Right forelimb (tissue), 1 donor: ENCODE results near the gene ATP5IF1.

Experiments used
- DNase-seq: peaks from one replicate; pipeline ENCODE4 v3.0.0-alpha.2; 2018

Gene ATP5IF1

GRCh38 chr1:28239004-28239403, 3.1 kb downstream of the ATP5IF1 start:
- DNase-seq: no peak

- no peak for DNase-seq
These were observed 4.1 kb downstream of the ATP5IF1 start for GRCh38 chr1:28240024-28240423.

DNA sequence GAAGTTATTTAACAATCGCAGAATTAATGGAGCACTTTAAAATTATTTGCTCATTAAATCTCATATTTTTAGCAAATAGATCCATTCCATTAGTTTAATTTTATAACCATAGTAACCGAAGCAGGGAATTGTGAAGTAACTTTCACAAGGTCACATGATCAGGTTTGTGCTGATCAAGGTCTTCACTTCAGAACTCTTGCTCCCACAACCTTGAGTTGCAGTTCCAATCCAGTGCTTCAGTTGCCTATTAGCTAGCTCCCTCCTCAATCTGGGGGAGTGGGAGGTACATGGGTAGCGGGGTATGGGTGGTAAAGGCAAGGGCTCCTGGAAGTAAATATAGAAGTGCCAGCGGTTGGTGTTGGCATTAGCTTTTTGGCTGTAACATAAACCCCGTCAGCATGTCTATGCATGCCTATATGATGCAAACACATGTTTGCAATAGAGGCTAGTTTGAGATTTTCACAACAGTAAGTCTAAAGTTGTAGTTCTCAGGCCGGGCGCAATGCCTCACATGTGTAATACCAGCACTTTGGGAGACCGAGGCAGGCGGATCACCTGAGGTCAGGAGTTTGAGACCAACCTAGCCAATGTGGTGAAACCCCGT, 5.8 kb downstream of the ATP5IF1 start:
- no peak for DNase-seq

GRCh38 chr1:28243685-28244311, 7.9 kb downstream of the ATP5IF1 start:
- no peak for DNase-seq

GRCh38 chr1:28244549-28245251, 8.8 kb downstream of the ATP5IF1 start:
- no peak for DNase-seq

DNA sequence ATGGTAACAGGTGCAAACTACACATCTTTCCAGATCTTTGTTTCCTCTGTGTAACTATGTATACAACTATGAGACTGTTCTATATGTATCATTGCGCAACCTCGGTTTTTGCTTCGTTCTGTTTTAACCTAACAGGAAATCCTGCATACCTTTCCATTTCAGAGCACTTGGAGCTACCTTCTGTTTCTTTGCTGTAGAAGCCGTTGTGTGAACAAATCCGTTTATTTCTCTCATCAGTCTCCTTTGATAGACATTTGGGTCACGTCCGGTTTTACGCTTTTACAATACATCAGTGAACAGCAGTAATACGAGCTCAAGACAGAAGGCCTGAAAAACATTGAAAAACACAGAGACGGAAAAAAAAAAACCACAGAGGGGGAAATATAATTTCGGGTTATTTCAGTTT, 10.5 kb downstream of the ATP5IF1 start:
- no peak for DNase-seq

DNA sequence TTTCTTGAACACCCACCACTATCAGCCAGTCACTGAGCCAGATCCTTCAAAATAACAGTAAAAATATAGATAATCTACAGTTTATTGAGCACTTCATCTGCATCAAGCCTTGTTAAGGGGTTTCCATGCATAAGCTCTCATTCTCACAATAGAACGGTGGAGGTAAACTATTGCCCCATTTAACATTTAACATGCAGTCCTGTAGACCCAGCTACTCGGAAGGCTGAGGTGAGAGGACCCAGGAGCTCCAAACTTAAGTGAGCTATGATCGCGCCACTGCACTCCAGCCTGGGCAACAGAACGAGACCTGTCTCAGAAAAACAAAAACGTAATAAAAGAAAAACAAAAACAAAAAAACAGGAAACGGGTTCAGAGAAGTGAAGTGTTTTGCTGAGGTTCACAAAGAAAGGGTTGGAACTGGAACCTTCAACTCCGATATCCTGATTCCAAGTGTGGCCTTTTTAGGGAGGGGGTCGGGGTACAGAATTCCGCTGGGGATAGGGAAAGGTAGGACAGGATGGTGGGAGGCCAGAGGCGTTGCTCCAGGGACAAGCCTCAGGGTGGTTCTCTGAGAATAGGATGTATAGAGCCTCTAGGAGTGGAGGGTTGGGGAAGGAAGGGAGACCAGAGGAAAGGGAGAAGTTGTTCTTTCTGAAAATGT, 11.8 kb downstream of the ATP5IF1 start:
- DNase-seq: no peak

DNA sequence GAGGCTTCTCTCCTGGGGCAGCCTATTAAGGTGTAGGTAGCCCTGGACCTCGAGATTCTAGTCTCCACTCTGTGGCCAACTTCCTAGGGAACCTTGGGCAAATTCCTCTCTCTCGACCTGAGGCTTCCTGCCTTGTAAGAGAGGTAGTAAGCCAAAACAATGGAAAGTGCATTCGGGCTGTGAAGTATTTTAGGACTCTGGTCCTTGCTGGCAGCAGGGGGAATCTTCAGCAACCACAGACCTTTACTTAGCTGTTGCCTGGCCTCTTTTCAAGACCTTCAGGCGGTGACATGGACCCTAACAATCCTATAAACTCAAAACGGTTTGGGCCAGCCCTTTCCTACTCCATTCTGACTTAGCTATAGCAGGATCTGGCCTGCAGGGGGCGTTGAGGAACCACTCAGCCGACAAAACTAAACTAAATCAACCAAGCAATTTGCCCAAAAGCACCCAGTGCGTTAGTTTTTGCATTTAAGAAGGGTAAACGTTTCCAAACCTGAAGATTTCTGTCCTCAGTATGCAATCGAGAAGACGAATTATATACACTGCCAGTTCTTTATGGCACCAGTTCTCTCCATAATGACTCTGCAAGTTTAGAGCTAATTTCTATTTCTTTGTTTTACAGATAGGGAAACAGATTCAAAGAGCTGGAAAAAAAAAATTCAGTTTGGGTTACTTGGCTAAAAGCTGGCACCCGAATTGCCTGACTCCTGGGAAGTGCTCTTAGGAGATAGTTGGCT, 12.5 kb downstream of the ATP5IF1 start:
- peak; percentile 85 for DNase-seq

DNA sequence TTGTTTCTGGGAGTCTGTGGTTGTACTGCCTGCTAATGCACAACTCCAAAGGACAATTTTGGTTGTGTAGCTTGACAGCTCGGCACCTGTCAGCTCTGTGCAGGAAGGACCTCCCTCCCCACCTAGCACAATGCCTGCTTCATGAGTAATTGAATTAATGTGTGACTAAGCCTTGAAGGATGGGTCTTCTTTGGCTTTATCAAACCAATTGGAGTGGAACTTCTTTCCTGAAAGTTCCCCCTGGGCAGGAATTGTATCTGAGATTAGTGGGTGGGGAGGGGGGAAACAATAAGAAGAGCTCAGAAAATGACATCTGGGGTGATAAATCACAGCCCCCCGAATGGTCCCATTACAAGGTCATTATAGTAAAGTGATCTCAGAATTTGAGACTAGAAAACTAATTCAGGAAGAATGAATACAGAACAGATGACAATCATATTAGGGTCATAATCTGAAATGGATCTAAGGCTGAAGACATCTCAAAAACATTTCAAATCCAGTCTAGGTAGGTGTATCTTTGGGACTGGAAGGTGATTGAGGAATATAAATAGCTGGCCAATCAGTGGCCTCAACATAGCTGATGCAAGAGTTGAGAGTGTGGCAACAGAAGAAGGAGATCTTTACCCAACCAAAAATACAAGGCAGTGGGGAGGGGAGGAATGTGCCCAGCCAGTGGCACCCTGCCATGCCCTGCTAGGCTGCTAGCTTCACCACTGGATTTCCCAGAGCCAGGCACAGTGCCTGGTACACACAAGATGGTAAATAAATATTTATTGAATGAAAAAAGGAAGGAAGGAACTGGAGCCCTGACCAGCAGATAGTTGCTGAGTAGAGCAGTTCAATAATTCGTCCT, 13.3 kb downstream of the ATP5IF1 start:
- DNase-seq: no peak

- no peak for DNase-seq
These were observed 14.0 kb downstream of the ATP5IF1 start for GRCh38 chr1:28249866-28250295.

DNA sequence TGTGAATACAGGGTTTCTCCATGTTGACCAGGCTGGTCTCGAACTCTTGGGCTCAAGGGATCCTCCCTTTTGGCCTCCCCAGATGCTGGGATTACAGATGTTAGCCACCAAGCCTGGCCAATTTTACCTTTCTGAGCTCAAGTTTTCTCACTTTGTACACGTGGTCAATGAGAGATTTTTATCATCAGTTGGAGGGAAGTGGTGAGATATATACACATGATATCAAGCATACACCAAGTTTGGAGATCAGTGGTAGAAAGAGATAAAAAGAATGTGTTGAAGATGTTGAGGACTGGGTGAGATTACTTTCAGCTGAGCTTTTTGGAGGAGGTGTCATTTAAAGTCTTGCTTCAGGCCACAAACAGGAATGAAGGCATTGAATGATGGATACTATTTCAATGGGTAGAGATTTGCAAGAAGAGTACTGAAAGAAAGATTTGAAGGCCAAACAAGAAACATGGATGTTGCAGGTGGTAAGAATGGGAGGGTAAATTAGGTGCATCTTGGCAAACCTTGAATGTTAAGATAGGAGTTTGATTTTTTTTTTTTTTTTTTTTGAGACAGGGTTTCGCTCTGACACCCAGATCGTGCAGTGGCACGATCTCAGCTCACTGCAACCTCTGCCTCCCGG, 20.4 kb downstream of the ATP5IF1 start:
- no peak for DNase-seq

GRCh38 chr1:28257736-28258135, 21.8 kb downstream of the ATP5IF1 start:
- no peak for DNase-seq

- no peak for DNase-seq
These were observed 22.8 kb downstream of the ATP5IF1 start for GRCh38 chr1:28258628-28259251.

DNA sequence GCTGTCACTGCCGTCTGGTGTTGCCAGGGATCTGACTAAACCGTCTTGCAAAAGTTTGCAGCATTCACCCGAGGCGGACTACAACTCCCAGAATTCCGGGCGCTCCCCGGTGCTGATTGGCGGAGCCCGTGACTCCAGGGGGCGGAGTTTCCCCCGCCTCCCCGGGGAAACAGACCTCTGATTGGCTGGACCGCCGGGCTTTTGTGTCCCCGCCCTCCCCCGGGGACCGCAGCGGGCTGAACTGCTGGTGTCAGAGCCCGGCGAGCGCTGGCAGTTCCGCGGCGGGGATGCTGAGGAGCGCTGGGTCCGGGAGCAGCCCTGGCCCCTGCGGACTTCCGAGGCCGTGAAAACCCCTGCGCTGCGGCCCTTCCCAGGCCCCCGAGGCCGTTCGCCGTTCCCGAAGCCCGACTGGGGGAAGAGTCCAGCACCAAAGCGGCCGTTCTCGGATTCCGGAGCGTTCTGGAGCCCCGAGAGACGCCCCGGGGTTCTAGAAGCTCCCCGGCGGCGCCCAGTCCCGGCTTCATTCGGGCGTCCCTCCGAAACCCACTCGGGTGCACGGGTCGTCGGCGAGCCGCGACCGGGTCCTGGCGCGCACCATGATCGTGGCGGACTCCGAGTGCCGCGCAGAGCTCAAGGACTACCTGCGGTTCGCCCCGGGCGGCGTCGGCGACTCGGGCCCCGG, 23.5 kb downstream of the ATP5IF1 start, which contains the start of gene SESN2:
Gene SESN2 (plus strand): TSS at position 267 of the 682 bp plus-strand sequence. CDS start 330 bp downstream, at position 597.
- peak; percentile 99 for DNase-seq

DNA sequence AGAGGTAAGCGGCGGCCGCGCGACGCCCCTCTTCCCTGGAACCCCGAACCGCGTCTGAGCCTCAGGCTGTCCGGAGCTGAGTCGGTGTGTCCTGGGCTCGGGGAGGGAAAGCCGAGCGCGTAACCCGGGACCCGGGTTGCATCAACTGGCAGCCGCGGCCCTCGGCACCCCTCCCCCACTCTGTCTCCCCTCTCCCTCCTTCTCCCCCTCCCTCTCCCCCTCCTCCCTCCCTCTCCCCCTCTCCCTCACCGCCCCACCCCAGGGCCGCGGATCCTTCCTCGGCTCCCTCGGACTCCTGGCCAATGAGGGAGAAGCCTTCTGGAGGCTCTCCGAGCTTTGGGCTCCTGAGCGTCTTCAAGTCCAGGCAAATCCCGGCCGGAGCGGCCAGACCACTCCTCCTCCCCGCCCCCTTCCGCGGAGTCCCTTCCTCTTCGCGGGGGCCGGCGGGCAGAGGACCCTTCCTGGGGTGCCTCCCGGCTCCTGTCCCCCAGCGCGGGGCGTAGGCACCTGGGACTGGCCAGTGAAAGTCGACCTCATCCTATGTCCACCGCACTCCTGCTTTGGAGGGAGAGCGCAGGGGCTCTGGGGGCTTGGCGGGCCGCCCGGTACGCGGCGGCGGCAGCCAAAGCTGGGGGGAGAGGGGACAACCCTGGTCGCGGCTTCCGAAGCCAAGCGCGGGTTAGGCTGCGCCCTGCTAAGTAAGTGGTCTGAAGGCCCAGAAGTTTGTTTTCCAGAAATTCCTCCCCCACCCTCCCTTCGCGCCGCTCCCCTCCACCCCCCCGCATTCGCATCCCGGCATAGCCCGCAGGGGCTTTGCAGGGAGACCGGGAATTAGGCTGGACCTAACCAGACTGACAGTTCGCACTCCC, 24.2 kb downstream of the ATP5IF1 start:
- DNase-seq: peak; percentile 86

- no peak for DNase-seq
These were observed 24.9 kb downstream of the ATP5IF1 start for GRCh38 chr1:28260803-28261174.

GRCh38 chr1:28264897-28265296, 29.0 kb downstream of the ATP5IF1 start:
- no peak for DNase-seq

DNA sequence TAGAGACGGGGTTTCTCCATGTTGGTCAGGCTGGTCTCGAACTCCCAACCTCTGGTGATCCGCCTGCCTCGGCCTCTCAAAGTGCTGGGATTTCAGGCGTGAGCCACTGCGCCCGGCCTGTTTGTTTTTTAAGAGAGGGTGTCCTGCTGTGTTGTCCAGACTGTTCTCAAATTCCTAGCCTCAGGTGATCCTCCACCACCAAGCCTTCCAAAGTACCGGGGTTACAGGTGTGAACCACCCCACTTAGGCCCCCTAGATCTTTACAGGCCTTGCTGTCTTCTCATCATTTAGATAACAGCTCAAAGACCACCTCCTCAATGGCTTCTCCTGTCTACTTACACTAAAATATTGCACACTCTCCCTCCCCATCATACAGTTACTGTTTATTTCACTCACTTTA, 29.7 kb downstream of the ATP5IF1 start:
- no peak for DNase-seq

- no peak for DNase-seq
These were observed 31.0 kb downstream of the ATP5IF1 start for GRCh38 chr1:28266920-28267322.
